HCT116 (cell line): Measurements from ENCODE around the gene XG. TPM values are rescaled to one million over a fixed set of nuclear protein-coding genes. Genes with fewer than 3 reads are reported as not detected.

Experiments
- ATAC-seq: fragments of 200-7000 bp; cut with Tn5 transposase; 2 replicates; pipeline ENCODE4 v1.9.1; 2020; ENCODE audit warnings: mild to moderate bottlenecking, moderate library complexity
- BruUV-seq: library from RNA; stranded (reverse); fragments of 400-500 nt; replicated peaks from 2 replicates; lab custom pipeline; 2021; lab: Mats Ljungman, UMichigan
- CTCF ChIA-PET: fragments of 300-600 bp; sonication (Branson Sonifier 250); formaldehyde crosslinking; loops from one replicate; lab custom pipeline; 2021; ENCODE audit warnings: antibody characterized with exemption; lab: Charles Lee
- POLR2A ChIA-PET: fragments of 300-600, 350-600 bp; sonication (Branson Sonifier 250); formaldehyde crosslinking; loops from one replicate; lab custom pipeline; 2021; ENCODE audit warnings: antibody characterized with exemption; lab: Charles Lee
- RAD21 ChIA-PET, 2 experiments: fragments of 300-600 bp; sonication (Branson Sonifier 250); formaldehyde crosslinking; loops; one replicate each; lab custom pipeline; 2023; ENCODE audit warnings: low total read pairs in 2 of 2; ENCODE audit not compliant: uncharacterized antibody in 2 of 2, unreplicated experiment in 2 of 2, low non-redundant PET in 1 of 2; lab: Charles Lee
- DNase-seq: peaks from one replicate; pipeline ENCODE4 v3.0.0-alpha.2; 2010; ENCODE audit warnings: low read depth, low spot score
- H2AFZ ChIP-seq: fragments of 200-600 bp; shearing (Covaris generic), sonication (generic); 2 replicates; pipeline ENCODE4 v1.6.1; 2017; ENCODE audit warnings: low read depth, mixed run types, mixed read lengths, antibody characterized with exemption, low read length; ENCODE audit not compliant: poor library complexity, severe bottlenecking
- H3K27ac ChIP-seq: 2 replicates; pipeline ENCODE4 v1.5.1; 2012; ENCODE audit warnings: low read depth, low read length
- H3K27me3 ChIP-seq: fragments of 200-600 bp; sonication (generic); 2 replicates; pipeline ENCODE4 v1.6.1; 2016; ENCODE audit warnings: mixed run types, low read length, mixed read lengths; ENCODE audit not compliant: insufficient read depth
- H3K36me3 ChIP-seq, 2 experiments: fragments of 200-500 bp in 1 of 2; fragments of 200-600 bp in 1 of 2; sonication (Bioruptor generic) in 1 of 2; sonication (generic) in 1 of 2; 2 replicates each; pipeline versions ENCODE4 v1.5.1 to v1.6.1; 2014 to 2016; ENCODE audit warnings: low read length in 2 of 2, inconsistent platforms in 1 of 2, mixed read lengths in 1 of 2, mixed run types in 1 of 2; ENCODE audit not compliant: insufficient read depth in 2 of 2, control insufficient read depth in 1 of 2
- H3K4me1 ChIP-seq, 2 experiments: fragments of 200-600 bp in 1 of 2; sonication (generic) in 1 of 2; 2 replicates each; pipeline versions ENCODE4 v1.5.1 to v1.6.1; 2012 to 2017; ENCODE audit warnings: low read length in 2 of 2, inconsistent platforms in 1 of 2, mild to moderate bottlenecking in 1 of 2, mixed read lengths in 1 of 2, mixed run types in 1 of 2, moderate library complexity in 1 of 2; ENCODE audit not compliant: insufficient read depth in 2 of 2, control insufficient read depth in 1 of 2
- H3K4me2 ChIP-seq: fragments of 200-600 bp; sonication (generic); 2 replicates; pipeline ENCODE4 v1.6.1; 2017; ENCODE audit warnings: mixed run types, low read length, mixed read lengths
- H3K4me3 ChIP-seq, 2 experiments: fragments of 200-600 bp in 1 of 2; sonication (generic) in 1 of 2; replicated peaks in 1 of 2; 2 replicates each; pipeline ENCODE4 v1.5.1; 2011 to 2016; ENCODE audit warnings: low read length in 2 of 2, control low read depth in 1 of 2, low read depth in 1 of 2, mild to moderate bottlenecking in 1 of 2, mixed read lengths in 1 of 2, mixed run types in 1 of 2
- H3K79me2 ChIP-seq: fragments of 200-600 bp; sonication (generic); 2 replicates; pipeline ENCODE4 v1.6.1; 2017; ENCODE audit warnings: mild to moderate bottlenecking, mixed run types, low read length, moderate library complexity, mixed read lengths; ENCODE audit not compliant: insufficient read depth
- H3K9ac ChIP-seq: fragments of 200-600 bp; sonication (generic); 2 replicates; pipeline ENCODE4 v1.6.1; 2016; ENCODE audit warnings: low read length, mixed read lengths
- H3K9me2 ChIP-seq: fragments of 200-600 bp; sonication (generic), shearing (Covaris generic); 2 replicates; pipeline ENCODE4 v1.6.1; 2017; ENCODE audit warnings: mixed run types, mild to moderate bottlenecking, moderate library complexity; ENCODE audit not compliant: insufficient read depth
- H3K9me3 ChIP-seq, 2 experiments: fragments of 200-500 bp in 1 of 2; fragments of 200-600 bp in 1 of 2; sonication (Bioruptor generic) in 1 of 2; sonication (generic) in 1 of 2; 2 replicates each; pipeline ENCODE4 v1.6.1; 2014 to 2017; ENCODE audit warnings: low read length in 2 of 2, mixed read lengths in 2 of 2, inconsistent platforms in 1 of 2, low read depth in 1 of 2, mild to moderate bottlenecking in 1 of 2, mixed run types in 1 of 2, moderate library complexity in 1 of 2; ENCODE audit not compliant: control insufficient read depth in 1 of 2, insufficient read depth in 1 of 2
- H4K20me1 ChIP-seq: fragments of 200-600 bp; sonication (generic), shearing (Covaris generic); 2 replicates; pipeline ENCODE4 v1.6.1; 2017; ENCODE audit warnings: mixed run types, mild to moderate bottlenecking, moderate library complexity; ENCODE audit not compliant: insufficient read depth
- CBX3 ChIP-seq: IDR thresholded peaks from 2 replicates; pipeline ENCODE4 v1.6.1; 2012; ENCODE audit warnings: low read depth
- CEBPB ChIP-seq: IDR thresholded peaks from 2 replicates; pipeline ENCODE4 v1.6.1; 2012; ENCODE audit warnings: low read depth
- ELF1 ChIP-seq: IDR thresholded peaks from 2 replicates; pipeline ENCODE4 v1.6.1; 2012; ENCODE audit warnings: low read depth, borderline replicate concordance
- EZH2 ChIP-seq: fragments of 200-600 bp; sonication (generic); IDR thresholded peaks from 2 replicates; pipeline ENCODE4 v1.6.1; 2017; ENCODE audit warnings: antibody characterized with exemption, mixed run types
- EZH2phosphoT487 ChIP-seq: fragments of 200-600 bp; IDR thresholded peaks from 2 replicates; pipeline ENCODE4 v1.6.1; 2018; ENCODE audit warnings: antibody characterized with exemption, borderline replicate concordance
- JUND ChIP-seq: IDR thresholded peaks from 2 replicates; pipeline ENCODE4 v1.6.1; 2012
- POLR2A ChIP-seq: IDR thresholded peaks from 2 replicates; pipeline ENCODE4 v1.7.0; 2011; ENCODE audit warnings: borderline replicate concordance; ENCODE audit not compliant: insufficient read depth, insufficient read length; ENCODE audit errors: extremely low read depth
- POLR2AphosphoS5 ChIP-seq: IDR thresholded peaks from 2 replicates; pipeline ENCODE4 v1.6.1; 2011; ENCODE audit warnings: mild to moderate bottlenecking, low read depth, low read length, moderate library complexity
- RAD21 ChIP-seq: IDR thresholded peaks from 2 replicates; pipeline ENCODE4 v1.6.1; 2012; ENCODE audit warnings: low read depth, mild to moderate bottlenecking
- SIN3A ChIP-seq: IDR thresholded peaks from 2 replicates; pipeline ENCODE4 v1.6.1; 2012; ENCODE audit warnings: low read depth
- SP1 ChIP-seq: IDR thresholded peaks from 2 replicates; pipeline ENCODE4 v1.6.1; 2012; ENCODE audit warnings: low read depth
- SRF ChIP-seq: IDR thresholded peaks from 2 replicates; pipeline ENCODE4 v1.6.1; 2012; ENCODE audit warnings: low read depth
- TCF7L2 ChIP-seq: IDR thresholded peaks from 2 replicates; pipeline ENCODE4 v1.7.0; 2011; ENCODE audit warnings: borderline replicate concordance, inconsistent platforms; ENCODE audit not compliant: insufficient read depth, insufficient read length; ENCODE audit errors: extremely low read depth
- YY1 ChIP-seq: IDR thresholded peaks from 2 replicates; pipeline ENCODE4 v1.6.1; 2011; ENCODE audit warnings: low read length, low read depth, moderate library complexity, mild to moderate bottlenecking; ENCODE audit not compliant: insufficient replicate concordance; ENCODE audit errors: extremely low read depth
- ZFX ChIP-seq: fragments of 450-650 bp; IDR thresholded peaks from 2 replicates; pipeline ENCODE4 v1.6.1; 2017
- ZNF274 ChIP-seq: fragments of 200-500 bp; sonication (Bioruptor generic); IDR thresholded peaks from 2 replicates; pipeline ENCODE4 v1.6.1; 2014; ENCODE audit warnings: mild to moderate bottlenecking, low read depth, low read length, inconsistent platforms
- intact Hi-C: fragments of 100-400 bp; cut with micrococcal nuclease; formaldehyde crosslinking; loops from 2 replicates; pipeline ENCODE4 v1.10.0; 2022
- total RNA-seq: library from RNA; stranded (reverse); gene quantifications from one replicate; pipeline ENCODE4 v1.2.1, GENCODE V29; 2021; ENCODE audit not compliant: unreplicated experiment
- TF ChIP-seq, protein P1 (sequence below), 3 experiments: fragments of 200-600 bp in 1 of 3; sonication (generic) in 1 of 3; IDR thresholded peaks in 2 of 3; conservative IDR thresholded peaks in 1 of 3; 2 replicates each; pipeline ENCODE4 v1.5.1; 2012 to 2017; ENCODE audit warnings: low read depth in 2 of 3, low read length in 2 of 3, antibody characterized with exemption in 1 of 3, borderline replicate concordance in 1 of 3, control low read depth in 1 of 3, mild to moderate bottlenecking in 1 of 3, mixed read lengths in 1 of 3, mixed run types in 1 of 3, moderate library complexity in 1 of 3; ENCODE audit not compliant: insufficient read depth in 1 of 3
- TF ChIP-seq, protein P2 (sequence below): IDR thresholded peaks from 2 replicates; pipeline ENCODE4 v1.6.1; 2012

XG gene
- total RNA-seq, 1 experiment from 2014 or later: not detected

DNA sequence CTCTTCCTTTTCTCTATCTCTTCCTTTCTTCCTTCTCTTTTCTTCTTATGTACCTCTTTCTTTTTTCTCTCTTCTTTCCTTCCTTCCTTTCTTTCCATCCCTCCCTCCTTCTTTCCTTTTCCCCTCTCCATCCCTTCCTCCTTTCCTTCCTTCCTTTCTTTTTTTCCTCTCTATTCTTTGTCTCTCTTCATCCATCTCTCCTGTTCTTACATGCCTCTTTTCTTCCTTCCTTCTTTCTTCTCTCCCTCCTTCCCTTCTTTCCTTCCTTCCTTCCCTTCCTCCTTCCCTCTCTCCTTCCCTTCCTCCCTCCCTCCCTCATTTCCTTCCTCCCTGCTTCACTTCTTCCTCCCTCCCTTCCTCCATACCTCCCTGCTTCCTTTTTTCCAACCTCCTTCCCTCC lies 19.2 kb upstream of the XG start:
- CTCF ChIA-PET: no interaction called here
- H3K27ac ChIP-seq: no peak overlapping the region
- no peaks in the 10 kb centered on the region for H3K79me2 ChIP-seq
- POLR2A ChIA-PET: no interaction called here
- H3K4me3 ChIP-seq: no peak overlapping the region
- H3K4me2 ChIP-seq: no peak overlapping the region
- H2AFZ ChIP-seq: no peak overlapping the region
- H4K20me1 ChIP-seq: no peaks in the 10 kb centered on the region
- H3K27me3 ChIP-seq: no peaks in the 10 kb centered on the region
- no peaks in the 10 kb centered on the region for H3K4me1 ChIP-seq
- RAD21 ChIA-PET: no interaction called here
- BruUV-seq: no TSS peak
- no peak overlapping the region for H3K9ac ChIP-seq
- intact Hi-C loops: no loop called here
- DNase-seq (no peak), ATAC-seq (no peak)
- TF ChIP-seq SIN3A: no peak
- TF ChIP-seq CBX3: no peak
- TF ChIP-seq YY1: no peak
- TF ChIP-seq POLR2AphosphoS5: no peak
- TF ChIP-seq ZNF274: no peak
- TF ChIP-seq EZH2phosphoT487: no peak
- TF ChIP-seq ZFX: no peak
- no peak for TF ChIP-seq TCF7L2
- TF ChIP-seq EZH2: no peak
- H3K9me2 ChIP-seq: no peaks in the 10 kb centered on the region
- H3K36me3 ChIP-seq: peaks cover 0 to 6% of the 10 kb centered on the region in 2 experiments; a peak in 2 of 4 replicates
- H3K9me3 ChIP-seq: no peaks in the 10 kb centered on the region

DNA sequence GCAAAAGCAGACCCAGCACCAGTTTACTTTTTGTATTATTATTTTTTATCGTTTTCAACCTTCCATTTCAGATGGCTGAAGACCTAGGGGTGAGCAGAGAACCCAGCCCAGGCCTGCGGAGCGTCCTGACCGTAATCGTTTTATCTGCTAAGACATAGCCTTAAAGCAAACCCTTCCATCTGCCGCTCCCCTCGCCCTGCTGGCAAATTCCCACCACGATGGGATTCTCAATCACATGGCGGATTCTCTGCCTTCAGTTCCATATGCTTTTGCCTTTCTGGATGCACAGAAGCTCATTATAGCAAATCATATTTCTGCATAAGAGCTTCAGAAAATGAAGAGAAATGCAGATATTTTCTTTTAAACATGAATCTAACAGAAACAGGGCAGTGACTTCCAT lies 18.6 kb upstream of the XG start:
- Histone ChIP-seq H3K27ac (no peak overlapping the region), H3K79me2 (no peaks in the 10 kb centered on the region), H3K9ac (no peak overlapping the region), H3K36me3 (peaks cover 0 to 6% of the 10 kb centered on the region in 2 experiments; a peak in 2 of 4 replicates), H3K4me2 (no peak overlapping the region), H3K27me3 (no peaks in the 10 kb centered on the region), H3K9me2 (no peaks in the 10 kb centered on the region), H2AFZ (no peak overlapping the region), H4K20me1 (no peaks in the 10 kb centered on the region), H3K4me1 (no peaks in the 10 kb centered on the region), H3K9me3 (no peaks in the 10 kb centered on the region), H3K4me3 (no peak overlapping the region)
- RAD21 ChIA-PET: no interaction called here
- TF ChIP-seq, protein P1, sequence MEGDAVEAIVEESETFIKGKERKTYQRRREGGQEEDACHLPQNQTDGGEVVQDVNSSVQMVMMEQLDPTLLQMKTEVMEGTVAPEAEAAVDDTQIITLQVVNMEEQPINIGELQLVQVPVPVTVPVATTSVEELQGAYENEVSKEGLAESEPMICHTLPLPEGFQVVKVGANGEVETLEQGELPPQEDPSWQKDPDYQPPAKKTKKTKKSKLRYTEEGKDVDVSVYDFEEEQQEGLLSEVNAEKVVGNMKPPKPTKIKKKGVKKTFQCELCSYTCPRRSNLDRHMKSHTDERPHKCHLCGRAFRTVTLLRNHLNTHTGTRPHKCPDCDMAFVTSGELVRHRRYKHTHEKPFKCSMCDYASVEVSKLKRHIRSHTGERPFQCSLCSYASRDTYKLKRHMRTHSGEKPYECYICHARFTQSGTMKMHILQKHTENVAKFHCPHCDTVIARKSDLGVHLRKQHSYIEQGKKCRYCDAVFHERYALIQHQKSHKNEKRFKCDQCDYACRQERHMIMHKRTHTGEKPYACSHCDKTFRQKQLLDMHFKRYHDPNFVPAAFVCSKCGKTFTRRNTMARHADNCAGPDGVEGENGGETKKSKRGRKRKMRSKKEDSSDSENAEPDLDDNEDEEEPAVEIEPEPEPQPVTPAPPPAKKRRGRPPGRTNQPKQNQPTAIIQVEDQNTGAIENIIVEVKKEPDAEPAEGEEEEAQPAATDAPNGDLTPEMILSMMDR (IDR thresholded peaks at IDR 0.05 in 2 of 3, conservative IDR thresholded peaks at IDR 0.05 in 1 of 3; ENCODE audit: borderline replicate concordance in 1 of 3, insufficient read depth in 1 of 3, low read depth in 2 of 3, low read length in 2 of 3): no peak
- TF ChIP-seq RAD21 (no peak), POLR2AphosphoS5 (no peak), JUND (no peak), ZFX (no peak), CEBPB (no peak), SP1 (no peak), EZH2 (no peak), SRF (no peak), TCF7L2 (no peak), POLR2A (no peak), ELF1 (no peak), CBX3 (no peak)
- TF ChIP-seq, protein P2, sequence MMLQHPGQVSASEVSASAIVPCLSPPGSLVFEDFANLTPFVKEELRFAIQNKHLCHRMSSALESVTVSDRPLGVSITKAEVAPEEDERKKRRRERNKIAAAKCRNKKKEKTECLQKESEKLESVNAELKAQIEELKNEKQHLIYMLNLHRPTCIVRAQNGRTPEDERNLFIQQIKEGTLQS: no peak
- CTCF ChIA-PET: no interaction called here
- intact Hi-C loops: no loop called here
- DNase-seq: no peak
- BruUV-seq: no TSS peak
- ATAC-seq: no peak
- POLR2A ChIA-PET: no interaction called here
